Tibial nerve (tissue), 3 donors: Measurements from ENCODE around the gene BMP2K.

ENCODE experiments used
- CTCF ChIP-seq, 5 experiments: fragments of 200-600 bp in 3 of 5; fragments of 450-650 bp in 2 of 5; sonication (generic) in 3 of 5; IDR thresholded peaks; one replicate each; pipeline ENCODE4 v1.5.1; 2016 to 2019; ENCODE audit warnings: antibody characterized with exemption in 5 of 5, mild to moderate bottlenecking in 3 of 5, moderate library complexity in 2 of 5
- POLR2A ChIP-seq, 2 donors: fragments of 450-650 bp; IDR thresholded peaks; one replicate each; pipeline ENCODE4 v1.6.1; 2017; ENCODE audit warnings: antibody characterized with exemption in 2 of 2, mild to moderate bottlenecking in 2 of 2, moderate library complexity in 2 of 2

GRCh38 chr4:78878031-78878430, 101.9 kb downstream of the BMP2K start:
- TF ChIP-seq CTCF (IDR thresholded peaks at IDR 0.05) (no peak), POLR2A (IDR thresholded peaks at IDR 0.05) (no peak)
